GM12891 (cell line): ENCODE measurements around the gene DNAJC12.

Source experiments
- PAX5 ChIP-seq: IDR thresholded peaks from 2 replicates; pipeline ENCODE4 v1.6.1; 2011; ENCODE audit warnings: low read length, moderate library complexity, mild to moderate bottlenecking; ENCODE audit not compliant: insufficient read depth, severe bottlenecking
- POLR2A ChIP-seq: IDR thresholded peaks from 2 replicates; pipeline ENCODE4 v1.6.1; 2011; ENCODE audit warnings: low read depth, low read length, control low read depth
- POLR2AphosphoS5 ChIP-seq: IDR thresholded peaks from 2 replicates; pipeline ENCODE4 v1.6.1; 2011; ENCODE audit warnings: low read depth, low read length, control low read depth
- SPI1 ChIP-seq: IDR thresholded peaks from 2 replicates; pipeline ENCODE4 v1.6.1; 2011; ENCODE audit warnings: low read depth, low read length, control low read depth
- TAF1 ChIP-seq: IDR thresholded peaks from 2 replicates; pipeline ENCODE4 v1.6.1; 2011; ENCODE audit warnings: low read depth, low read length, control low read depth

DNA sequence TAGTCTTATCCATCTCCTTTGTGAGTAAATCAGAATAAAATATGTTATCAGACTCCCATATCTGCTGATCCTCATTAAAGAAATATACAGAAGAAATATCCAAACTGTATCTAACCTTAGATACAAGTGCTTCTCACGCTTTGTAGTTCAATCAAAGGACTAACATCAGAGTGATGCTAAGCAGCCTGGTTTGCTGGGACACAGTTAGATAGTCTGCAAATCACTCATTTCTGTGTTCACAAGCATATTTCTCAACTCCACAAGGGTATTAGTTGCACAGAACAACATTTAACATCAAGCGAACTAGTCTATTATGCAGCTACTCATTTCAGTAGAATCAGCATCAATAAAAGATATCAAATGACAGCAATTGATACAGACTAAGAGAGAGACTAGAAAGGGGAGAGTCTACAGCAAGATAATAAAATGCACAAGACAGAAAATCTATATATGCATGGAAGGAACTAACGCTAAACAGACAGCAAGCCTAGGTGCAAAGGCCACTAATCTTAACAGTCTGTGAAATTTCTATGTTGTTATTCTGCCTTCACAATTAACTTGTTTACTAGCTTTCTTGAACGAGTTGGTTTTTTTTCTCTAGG, 30.0 kb downstream of the DNAJC12 start:
- TF ChIP-seq POLR2AphosphoS5 = no peak
- no peak for TF ChIP-seq POLR2A
- no peak for TF ChIP-seq TAF1
- no peak for TF ChIP-seq SPI1
- TF ChIP-seq PAX5 = no peak
